Right ventricle myocardium superior (tissue), 1 donor: Measurements from ENCODE around the gene CCDC106. TPM values are rescaled to one million over a fixed set of nuclear protein-coding genes. Genes with fewer than 3 reads are reported as not detected.
A peak's percentile ranks its signal among the peaks of the same experiment; 100 is the strongest.

Experiments
- ATAC-seq: fragments of 200-7000 bp; cut with Tn5 transposase; one replicate; pipeline ENCODE4 v1.9.1; 2020; ENCODE audit warnings: mild to moderate bottlenecking; ENCODE audit not compliant: poor library complexity
- DNase-seq: peaks from one replicate; pipeline ENCODE4 v3.0.0-alpha.2; 2020
- intact Hi-C: fragments of 100-400 bp; cut with DNase I; formaldehyde crosslinking; loops from one replicate; pipeline ENCODE4 v1.11.2; 2022
- total RNA-seq: library from RNA; stranded (reverse); fragmentation: NEBNext Ultra II Directional; extraction: Animal tissue kit (Norgen Biotek cat#: 25700); gene quantifications from one replicate; pipeline ENCODE4 v1.2.1, GENCODE V29; 2021
- donor health status: DM: no; HTN: yes; CAD: no; lungs with severe emphysema.

CCDC106 gene
- total RNA-seq, 1 donor from 2014 or later, result 20.5 TPM

DNA sequence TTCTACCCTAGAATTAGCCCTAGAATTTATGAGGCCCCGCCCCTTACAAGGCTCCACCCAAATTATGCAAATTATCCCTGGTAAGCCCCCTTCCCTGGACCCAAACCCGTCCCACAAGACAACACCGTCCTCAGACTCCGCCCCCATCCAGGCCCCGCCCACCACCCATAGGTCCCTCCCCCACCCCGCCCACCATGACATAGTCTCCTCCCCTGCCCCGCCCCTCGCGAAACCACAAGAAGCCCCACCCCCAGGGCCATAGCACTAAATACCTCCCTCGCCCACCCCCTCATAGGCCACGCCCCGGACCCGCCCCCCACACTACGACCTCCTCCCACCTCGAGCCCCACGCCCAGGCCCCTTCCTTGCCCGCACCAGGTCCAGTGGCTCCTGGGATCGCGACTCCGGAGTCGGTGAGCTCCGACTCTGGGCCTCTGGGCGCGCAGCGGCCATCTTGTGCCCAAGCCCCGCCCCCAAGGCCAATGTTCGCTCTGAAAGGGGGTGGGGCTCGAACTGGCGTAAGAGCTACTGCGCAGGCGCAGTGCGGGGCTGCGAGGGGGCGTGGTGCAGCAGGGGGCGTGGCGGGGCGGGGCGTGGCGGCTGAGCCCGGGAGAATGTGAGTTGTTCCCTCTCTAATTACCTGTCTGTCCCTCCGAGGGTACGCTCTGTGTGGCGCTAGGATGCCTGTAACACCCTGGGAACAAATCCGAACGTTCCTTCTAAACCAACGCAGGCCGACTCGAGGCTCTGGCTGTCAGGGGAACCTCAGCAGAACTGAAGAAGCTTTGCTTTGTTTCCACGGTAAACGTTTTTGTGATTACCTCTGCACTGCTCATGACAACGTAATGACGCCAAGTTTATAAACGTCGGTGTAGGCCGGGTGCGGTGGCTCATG is 23.7 kb upstream of the CCDC106 start, which contains the start of gene ZNF784:
TSS of gene ZNF784 (minus strand) at position 458 of the 895 bp plus-strand sequence. CDS start at position 453, 5 bp downstream.
- DNase-seq, result peak; percentile 95
- intact Hi-C loops, result loop anchor here (5.0 kb wide), 1 partner anchor 107 kb away; no protein-coding TSS in a partner anchor
- ATAC-seq, result peak; percentile 94

DNA sequence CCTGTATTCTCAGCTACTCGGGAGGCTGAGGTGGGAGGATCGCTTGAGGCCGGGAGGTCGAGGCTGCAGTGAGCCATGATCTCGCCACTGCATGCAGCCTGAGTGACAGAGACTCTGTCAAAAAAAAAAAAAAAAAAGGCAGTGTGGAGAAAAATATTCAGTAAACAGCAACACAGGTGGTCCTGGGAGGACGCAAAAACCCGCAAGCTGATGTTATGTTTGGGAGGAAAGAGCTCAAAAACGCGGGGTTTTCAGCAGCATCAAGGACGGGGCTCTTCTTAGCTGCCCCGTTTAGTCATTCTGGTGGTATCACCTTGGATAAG is 23.0 kb upstream of the CCDC106 start:
- DNase-seq (no peak), ATAC-seq (no peak)
- intact Hi-C loops, result no loop called here

DNA sequence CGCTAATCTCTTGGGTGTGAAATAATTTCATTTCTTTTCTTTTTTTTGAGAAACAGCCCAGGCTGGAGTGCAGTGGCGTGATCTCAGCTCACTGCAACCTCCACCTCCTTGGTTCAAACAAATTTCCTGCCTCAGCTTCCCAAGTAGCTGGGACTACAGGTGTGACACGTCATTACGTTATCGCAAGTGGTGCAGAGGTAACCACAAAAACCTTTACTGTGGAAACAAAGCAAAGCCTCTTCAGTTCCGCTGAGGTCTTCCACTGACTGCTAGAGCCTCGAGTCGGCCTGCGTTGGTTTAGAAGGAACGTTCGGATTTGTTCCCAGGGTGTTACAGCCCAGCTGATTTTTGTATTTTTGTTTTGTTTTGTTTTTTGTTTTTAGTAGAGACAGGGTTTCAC is 21.7 kb upstream of the CCDC106 start:
- intact Hi-C loops, result no loop called here
- DNase-seq (no peak), ATAC-seq (no peak)

DNA sequence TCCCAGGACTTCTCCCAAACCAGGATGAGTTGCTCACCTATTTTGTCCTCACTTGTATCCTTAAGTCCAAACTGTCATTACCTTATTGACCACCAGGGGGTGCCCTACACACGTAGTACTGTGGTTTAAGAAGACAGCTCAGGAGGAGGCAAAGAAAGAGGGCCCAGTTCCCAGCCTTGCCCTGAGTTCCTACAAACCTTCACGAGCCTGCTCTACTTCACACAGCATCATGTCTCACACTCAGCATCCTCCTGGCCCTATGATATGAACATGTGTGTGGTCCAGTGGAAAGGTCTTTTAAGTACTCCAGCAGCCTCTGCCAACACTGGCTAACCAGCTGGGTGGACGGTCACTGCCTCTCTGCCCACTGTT is 15.6 kb upstream of the CCDC106 start:
- ATAC-seq (peak; percentile 70), DNase-seq (peak; percentile 42)
- intact Hi-C loops, result loop anchor here (5.0 to 10.0 kb wide), 2 partner anchors 165 to 488 kb away; partner anchors contain the start of gene TNNT1

DNA sequence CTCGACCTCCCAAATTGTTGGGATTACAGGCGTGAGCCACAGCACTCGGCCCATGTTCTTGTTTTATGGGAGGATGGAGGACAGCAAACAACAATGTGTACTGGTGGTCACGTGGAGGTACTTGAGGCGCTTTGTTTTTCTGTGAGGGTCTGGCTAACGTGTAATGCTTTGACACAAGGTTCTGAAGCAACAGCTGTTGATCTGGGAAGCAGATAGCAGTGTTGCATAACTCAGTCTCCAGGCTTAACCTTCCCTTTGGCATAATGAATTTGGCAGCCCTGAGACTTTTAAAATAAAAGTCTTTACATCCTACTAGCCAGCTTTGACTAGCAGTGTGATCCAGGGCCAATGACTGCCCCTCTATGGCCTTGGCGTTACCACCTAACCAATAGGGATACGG is 14.2 kb upstream of the CCDC106 start:
- no peak for ATAC-seq
- no peak for DNase-seq
- intact Hi-C loops, result loop anchor here (5.0 to 10.0 kb wide), 2 partner anchors 167 to 489 kb away; partner anchors contain the start of gene TNNT1

DNA sequence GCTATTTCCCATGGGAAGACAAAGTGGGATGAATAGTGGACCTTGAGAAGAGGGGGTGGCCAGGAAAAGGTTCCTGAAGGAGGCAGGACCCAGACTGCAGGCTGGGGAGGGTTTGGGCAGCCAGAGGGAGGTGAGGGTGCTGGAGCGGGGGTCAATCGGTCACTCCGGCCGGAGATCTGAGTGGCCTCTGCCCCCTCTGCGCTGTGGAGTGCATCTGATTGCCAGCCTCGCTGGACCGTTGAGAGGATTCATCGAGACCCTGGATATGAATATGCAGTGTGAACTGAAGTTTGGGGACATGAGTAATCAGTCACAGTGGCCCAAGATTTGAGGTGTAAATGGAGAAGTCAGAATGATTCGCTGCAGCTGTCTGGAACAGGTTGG is 12.7 kb upstream of the CCDC106 start:
- intact Hi-C loops, result loop anchor here (10.0 kb wide), 1 partner anchor 491 kb away; the partner anchor contains the start of gene TNNT1
- peak; percentile 42 for DNase-seq
- ATAC-seq, result no peak

DNA sequence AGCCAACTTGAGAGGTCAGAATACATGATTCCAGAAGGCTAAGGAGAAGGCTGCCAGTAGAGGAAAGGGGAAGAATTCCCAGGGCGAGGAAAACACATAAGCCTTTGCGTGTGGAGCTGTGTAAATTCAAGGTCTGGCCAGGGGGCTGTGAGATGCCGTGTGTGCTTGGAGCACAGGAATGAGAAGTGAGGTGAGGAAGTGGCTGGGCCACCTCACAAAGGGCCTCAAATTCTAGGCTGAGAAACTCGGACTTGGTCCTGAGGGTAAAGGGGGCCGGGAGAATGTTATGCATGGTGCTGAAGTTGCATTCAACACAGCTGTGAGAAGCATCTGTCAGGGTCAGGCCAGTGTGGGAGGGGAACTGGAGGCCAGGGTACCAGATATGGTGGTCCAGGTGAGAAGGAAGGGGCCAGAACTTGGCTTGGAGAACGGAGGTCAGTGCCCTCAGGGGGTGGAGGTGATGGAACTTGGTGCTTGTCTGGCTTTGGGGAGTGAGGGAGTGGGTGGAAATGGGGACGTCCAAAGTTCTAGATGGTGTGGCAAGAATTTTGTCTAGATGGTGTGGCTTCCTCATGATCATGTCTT is 12.1 kb upstream of the CCDC106 start:
- ATAC-seq (no peak), DNase-seq (no peak)
- intact Hi-C loops, result loop anchor here (10.0 kb wide), 1 partner anchor 491 kb away; the partner anchor contains the start of gene TNNT1

DNA sequence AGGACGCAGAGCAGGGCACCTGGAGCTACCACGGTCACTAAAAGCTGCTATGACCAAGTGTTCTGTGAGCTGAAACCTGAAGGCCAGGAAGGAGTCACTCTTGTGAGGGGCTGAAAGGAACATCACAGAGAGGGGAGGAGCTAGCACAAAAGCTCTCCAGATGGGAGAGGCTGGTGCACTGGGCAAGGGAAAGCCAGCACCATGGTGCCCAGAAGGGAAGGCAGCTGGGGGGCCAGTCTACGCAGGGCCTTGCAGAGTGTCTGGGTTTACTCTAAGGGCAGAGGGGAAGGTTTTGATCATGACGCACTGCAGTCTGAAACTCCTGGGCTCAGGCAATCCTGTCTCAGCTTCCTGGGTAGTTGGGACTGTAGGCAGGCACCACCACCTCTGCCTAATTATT is 11.3 kb upstream of the CCDC106 start:
- intact Hi-C loops, result loop anchor here (10.0 kb wide), 1 partner anchor 492 kb away; the partner anchor contains the start of gene TNNT1
- peak; percentile 27 for DNase-seq

DNA sequence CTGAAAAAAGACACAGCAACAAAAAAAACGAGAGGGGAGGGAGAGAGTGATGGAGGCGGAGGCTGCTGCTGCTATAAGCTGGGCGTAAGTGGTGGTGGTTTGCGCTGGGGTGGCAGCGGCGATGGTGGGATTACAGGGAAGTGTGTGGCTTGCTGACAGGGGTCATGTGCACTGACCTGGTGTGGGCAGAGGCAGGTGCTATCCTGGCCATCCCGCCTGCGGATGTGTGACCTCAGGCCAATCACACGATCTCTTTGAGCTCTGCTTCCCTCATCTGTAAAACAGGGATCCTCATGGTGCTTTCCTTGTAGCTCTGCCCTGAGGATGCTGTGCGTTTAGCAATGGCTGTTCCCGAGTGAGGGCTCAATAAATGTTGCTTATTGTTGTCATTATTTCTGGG is 10.5 kb upstream of the CCDC106 start:
- DNase-seq, result peak; percentile 38
- intact Hi-C loops, result loop anchor here (10.0 kb wide), 1 partner anchor 493 kb away; the partner anchor contains the start of gene TNNT1
- no peak for ATAC-seq

More for the DNA sequence above, 11.3 kb upstream of the CCDC106 start:
- ATAC-seq, result no peak

DNA sequence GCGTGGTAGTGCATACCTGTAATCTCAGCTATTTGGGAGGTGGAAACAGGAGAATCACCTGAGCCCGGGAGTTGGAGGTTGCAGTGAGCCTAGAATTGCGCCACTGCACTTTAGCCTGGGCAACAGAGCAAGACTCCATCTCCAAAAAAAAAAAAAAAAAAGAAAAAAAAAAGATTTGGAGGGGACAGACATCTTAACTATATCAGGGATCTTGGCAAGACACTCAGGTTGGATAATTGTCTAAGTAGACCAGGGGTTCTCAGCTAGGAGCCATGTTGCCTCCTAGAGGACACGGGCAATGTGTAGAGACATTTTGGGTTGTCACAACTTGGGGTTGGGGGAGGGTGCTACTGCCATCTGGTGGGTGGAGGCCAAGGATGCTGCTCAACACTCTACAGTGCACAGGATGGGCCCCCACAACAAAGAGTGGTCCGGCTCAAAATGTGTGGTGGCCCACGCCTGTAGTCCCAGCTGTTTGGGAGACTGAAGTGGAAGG is 9.1 kb upstream of the CCDC106 start:
- DNase-seq (peak; percentile 46), ATAC-seq (no peak)
- intact Hi-C loops, result loop anchor here (10.0 kb wide), 1 partner anchor 494 kb away; the partner anchor contains the start of gene TNNT1

DNA sequence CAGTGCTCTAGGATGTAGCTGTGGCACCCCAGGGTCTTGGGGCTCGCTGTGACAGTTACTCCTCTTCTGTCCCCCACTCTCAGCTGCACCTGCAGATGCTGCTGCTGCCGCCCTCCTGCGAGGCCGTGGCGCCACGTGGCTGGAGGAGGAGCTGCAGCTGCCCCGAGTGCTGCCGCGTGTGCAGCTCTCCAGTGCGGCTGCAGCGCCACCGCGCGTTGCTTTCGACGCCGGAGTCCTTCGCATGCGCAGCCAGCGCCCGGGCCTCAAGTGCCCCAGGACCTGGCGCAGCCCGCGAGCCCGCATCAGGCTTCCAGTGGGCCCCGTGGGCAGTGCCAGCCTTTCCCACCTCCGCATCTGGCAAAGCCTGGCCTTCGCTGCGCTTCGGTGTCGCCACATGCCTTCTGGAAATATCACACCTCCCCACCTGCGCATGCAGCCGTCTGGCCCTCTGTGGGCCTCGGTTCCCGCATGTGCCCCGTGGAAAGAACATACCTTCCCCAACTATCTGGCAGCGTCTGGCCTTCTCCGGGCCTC is 7.9 kb upstream of the CCDC106 start:
- DNase-seq (peak; percentile 80), ATAC-seq (peak; percentile 12)
- intact Hi-C loops, result no loop called here

DNA sequence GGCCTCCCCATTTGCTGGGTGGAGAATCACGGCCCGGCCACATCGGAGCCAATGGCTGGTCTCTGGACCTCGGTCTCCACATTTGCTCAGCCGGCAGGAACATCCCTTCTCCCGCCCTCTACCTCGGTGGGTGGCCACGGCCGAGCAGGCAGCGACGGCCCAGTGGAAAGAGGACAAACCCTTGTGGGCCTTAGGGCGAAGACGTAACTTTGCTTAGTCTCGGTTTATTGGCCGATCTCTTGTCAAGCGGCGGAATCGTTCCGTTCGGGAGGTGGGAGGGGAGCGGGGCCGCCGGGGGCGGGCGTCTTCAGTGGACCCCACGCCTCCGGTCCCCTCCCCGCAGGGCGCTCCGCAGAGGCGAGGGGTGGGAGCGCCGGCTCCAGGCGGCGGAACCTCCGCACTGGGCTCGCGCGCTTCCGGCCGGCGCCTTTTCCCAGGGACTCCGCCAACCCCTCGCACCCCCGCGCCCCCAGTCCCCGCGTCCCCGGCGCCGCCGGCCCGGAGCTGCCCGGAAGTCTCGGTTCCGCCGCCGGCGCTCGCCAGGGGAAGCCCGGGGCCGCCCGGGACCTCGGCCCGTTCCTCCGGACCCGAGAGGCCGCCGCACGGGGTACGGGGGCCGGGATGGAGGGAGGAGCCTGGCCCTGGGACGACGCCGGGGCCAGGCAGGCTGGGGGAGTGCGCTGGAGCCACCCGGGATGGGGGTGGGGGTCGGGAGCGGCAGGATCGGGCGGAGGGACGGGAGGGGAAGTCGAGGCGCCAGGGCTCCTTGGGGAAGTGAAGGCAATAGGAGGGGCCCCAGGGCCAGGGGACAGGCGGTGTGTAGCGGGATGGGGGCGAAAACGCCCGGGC is 7.2 kb upstream of the CCDC106 start, which contains the start of gene ZNF580:
TSS of gene ZNF580 (plus strand) at position 426 of the 849 bp plus-strand sequence. CDS start 1,507 bp downstream, outside the sequence.
- peak; percentile 79 for ATAC-seq
- intact Hi-C loops, result no loop called here
- peak; percentile 80 for DNase-seq

DNA sequence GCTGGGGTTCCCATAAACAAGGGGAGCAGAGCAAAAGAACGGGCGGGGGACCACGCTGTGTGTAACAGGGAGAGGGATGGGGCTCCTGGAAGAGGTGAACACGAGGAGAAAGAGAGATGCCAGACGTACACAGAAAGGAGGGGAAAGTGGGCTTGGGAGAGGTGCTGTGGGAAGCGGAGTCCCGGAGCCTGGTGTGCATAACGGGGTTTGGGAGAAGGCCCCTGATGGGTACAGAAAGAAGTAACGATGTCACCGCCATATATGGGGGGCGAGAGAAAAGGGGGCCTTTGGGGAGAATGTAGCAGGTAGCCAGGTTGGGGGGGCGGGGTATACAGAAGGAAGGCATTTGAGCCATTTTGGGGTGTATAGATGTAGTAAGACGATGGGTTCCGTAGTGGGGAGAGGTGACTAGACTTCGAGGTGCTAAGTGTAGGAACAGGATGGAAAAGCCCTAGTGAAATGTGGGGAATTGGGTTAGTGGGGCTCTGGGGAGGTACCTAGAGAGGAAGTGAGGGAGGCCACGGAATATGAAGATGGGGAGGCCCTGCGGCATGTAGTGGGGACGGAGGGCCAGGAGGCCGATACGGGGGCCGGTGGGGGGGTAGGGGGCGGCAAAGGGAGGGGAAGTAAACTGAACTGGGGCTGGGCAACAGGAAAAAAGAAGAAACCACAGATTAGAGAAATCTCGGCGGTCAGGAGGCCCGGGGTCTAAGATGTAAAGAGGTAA is 6.4 kb upstream of the CCDC106 start:
- ATAC-seq (no peak), DNase-seq (no peak)
- intact Hi-C loops, result no loop called here

DNA sequence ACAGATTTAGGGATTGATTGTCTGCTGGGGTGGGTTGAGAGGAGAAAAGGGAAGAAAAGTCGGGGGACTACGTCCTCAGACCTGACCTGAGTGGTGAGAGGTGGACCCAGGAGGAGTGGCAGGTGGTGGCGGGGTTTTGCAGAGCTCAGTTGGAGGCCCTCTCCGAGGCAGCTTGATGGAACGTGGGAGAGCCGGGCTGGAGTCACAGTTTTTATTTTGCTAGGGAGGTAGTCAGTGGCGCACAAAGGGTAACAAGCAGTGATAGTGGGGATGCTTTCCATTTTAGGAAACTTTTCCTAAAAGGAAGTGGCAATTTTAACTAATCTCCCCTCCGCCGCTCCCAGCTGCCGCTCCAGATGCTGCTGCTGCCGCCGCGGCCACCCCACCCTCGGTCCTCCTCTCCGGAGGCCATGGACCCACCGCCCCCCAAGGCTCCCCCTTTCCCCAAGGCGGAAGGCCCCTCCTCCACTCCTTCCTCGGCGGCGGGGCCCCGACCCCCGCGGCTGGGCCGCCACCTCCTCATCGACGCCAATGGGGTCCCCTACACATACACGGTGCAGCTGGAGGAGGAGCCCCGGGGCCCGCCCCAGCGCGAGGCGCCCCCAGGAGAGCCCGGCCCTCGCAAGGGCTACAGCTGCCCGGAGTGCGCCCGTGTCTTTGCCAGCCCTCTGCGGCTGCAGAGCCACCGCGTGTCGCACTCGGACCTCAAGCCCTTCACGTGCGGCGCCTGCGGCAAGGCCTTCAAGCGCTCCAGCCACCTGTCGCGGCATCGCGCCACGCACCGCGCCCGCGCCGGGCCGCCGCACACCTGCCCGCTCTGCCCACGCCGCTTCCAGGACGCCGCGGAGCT is 5.6 kb upstream of the CCDC106 start:
- intact Hi-C loops, result no loop called here
- ATAC-seq (peak; percentile 2), DNase-seq (peak; percentile 47)

DNA sequence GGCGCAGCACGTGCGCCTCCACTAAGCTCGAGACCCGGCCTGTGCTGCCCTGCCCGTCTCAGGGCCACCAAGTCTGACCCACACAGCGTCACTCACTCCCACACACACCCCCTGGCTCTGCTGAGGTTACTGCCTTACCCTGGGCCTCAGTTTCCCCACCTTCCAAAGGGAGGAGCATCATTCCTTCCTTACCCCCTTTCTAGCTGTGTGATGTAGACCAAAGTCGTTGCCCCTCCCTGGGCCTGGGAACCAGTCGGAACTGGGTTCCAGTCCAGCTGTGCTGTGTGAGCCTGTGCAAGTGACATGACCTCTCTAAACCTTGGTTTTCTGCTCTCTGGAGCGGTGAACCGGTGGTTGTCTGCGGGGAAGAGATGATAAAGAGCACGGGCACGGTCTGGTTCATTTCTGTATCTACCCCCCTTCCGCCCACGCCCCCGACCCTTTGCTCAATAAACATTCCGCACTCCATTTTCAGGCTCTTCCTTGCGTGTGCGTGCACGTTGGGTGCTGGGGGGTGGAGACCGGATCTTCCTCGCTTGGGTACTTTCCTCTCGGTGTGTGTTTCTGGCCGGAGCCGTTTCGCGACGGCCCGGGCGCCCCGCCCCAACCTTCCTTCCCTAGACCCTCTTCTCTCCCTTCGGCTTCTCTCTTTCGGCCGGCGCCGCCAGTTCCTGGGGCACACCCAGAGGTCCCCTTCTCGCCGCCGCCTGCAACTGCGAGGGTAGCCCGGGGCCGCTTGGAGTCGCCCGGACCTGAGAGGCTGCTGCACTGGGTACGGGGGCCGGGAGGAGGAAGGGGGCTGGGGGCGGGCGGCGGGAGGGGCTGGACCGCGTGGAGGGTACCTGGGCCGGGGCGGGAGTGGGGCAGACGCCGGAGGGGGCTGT is 4.8 kb upstream of the CCDC106 start, which contains the start of gene ZNF581:
TSS of gene ZNF581 (plus strand) at position 647 of the 884 bp plus-strand sequence. CDS start 923 bp downstream, outside the sequence.
- intact Hi-C loops, result no loop called here
- ATAC-seq, result peak; percentile 53

DNA sequence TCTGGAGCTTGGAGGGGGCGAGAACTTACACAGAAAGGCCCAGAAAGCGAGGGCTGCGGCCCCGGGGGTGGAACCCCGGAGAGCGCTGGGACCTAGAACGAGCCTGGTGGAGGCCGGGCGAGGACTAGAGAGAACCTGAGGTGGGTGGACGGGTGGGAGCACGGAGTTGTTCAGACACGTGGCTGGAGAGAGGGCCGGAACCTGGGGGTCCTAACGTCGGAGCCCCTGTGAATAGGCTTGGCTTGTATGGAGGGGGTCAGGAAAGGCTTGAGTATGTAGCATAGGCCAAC is 4.2 kb upstream of the CCDC106 start:
- no peak for DNase-seq

More for the DNA sequence above, 4.8 kb upstream of the CCDC106 start, which contains the start of gene ZNF581:
- peak; percentile 84 for DNase-seq

More for the DNA sequence above, 4.2 kb upstream of the CCDC106 start:
- intact Hi-C loops, result no loop called here
- no peak for ATAC-seq
